ENCODE results near the gene PITPNM1. TPM values are rescaled to one million over a fixed set of nuclear protein-coding genes. Genes with fewer than 3 reads are reported as not detected.

PITPNM1 gene
- total RNA-seq, 1 donor from 2014 or later: 38.2 TPM

DNA sequence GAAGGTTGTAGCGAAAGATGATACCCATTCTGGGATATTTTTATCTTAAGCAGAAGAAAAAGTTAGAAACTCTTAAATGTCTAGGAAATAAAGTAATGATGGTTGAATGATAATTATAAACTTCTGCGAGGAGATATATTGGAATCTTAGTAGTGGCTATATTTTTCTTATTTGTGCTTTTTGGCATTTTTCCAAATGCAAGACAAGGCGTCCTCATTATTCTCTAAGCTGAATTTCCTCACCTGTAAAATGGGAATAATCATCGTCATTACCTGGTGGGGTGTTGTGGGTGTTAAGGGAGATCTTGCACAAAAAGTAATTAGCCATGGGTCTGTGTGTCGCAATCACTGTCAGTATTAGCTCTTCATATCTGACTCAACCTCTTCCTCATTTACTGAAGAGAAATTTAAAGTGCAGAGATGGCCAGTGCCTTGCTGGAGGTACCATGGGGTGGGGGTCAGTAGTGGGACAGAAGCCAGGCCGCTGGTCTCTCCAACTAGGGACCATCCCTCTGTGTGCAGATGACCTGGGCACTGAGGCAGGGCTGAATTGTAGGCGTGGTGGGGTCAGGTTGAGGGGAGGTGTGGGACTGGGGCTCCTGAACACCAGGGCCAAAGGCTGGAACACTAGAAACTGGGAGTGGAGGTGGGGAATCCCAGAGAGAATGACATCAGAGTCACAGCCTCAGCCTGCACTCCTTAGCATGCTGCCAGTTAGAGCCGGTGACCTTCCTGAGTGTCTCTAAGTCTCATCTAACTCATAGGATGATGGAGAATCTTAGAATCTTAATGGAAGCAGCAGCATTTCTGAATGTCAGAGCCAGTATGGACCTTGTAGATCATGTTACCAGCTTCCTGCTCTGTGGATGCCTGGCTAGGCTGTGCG is 4.1 kb downstream of the PITPNM1 start:
- Histone ChIP-seq H3K4me1 (peaks cover 15% of the 10 kb centered on the region), H3K4me3 (no peak overlapping the region), H3K9me3 (no peaks in the 10 kb centered on the region), H3K27ac (no peak overlapping the region), H3K36me3 (peaks cover 16% of the 10 kb centered on the region), H3K27me3 (no peaks in the 10 kb centered on the region)
- TF ChIP-seq, protein P1, sequence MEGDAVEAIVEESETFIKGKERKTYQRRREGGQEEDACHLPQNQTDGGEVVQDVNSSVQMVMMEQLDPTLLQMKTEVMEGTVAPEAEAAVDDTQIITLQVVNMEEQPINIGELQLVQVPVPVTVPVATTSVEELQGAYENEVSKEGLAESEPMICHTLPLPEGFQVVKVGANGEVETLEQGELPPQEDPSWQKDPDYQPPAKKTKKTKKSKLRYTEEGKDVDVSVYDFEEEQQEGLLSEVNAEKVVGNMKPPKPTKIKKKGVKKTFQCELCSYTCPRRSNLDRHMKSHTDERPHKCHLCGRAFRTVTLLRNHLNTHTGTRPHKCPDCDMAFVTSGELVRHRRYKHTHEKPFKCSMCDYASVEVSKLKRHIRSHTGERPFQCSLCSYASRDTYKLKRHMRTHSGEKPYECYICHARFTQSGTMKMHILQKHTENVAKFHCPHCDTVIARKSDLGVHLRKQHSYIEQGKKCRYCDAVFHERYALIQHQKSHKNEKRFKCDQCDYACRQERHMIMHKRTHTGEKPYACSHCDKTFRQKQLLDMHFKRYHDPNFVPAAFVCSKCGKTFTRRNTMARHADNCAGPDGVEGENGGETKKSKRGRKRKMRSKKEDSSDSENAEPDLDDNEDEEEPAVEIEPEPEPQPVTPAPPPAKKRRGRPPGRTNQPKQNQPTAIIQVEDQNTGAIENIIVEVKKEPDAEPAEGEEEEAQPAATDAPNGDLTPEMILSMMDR (IDR thresholded peaks at IDR 0.05): no peak
- ATAC-seq: no peak
- intact Hi-C loops (cut with DNase I): loop anchor here (10.0 kb wide), 1 partner anchor 96 kb away; the partner anchor contains the start of genes PPP1CA and TBC1D10C
- no peak for DNase-seq

DNA sequence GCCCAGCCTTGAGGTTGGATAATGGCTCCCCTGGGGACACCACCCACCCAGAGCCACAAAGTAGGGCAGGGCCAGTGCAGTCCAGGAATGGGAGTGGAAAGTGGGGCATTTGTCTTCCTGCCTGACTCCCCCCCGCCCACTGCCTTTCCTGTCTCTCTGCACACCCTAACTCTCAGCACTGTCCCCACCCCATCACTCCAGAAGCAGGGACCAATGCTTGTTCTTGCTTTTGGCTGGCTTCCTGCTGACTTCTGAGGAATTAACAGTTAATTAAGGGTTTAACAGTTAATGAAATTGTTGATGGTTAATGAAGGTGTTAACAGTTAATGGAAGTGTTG is 4.7 kb downstream of the PITPNM1 start:
- Histone ChIP-seq H3K27me3 (no peaks in the 10 kb centered on the region), H3K9me3 (no peaks in the 10 kb centered on the region), H3K36me3 (peaks cover 20% of the 10 kb centered on the region), H3K4me1 (peaks cover 9% of the 10 kb centered on the region), H3K27ac (no peak overlapping the region), H3K4me3 (no peak overlapping the region)
- DNase-seq (no peak), ATAC-seq (no peak)
- intact Hi-C loops (cut with DNase I): loop anchor here (10.0 kb wide), 1 partner anchor 96 kb away; the partner anchor contains the start of genes PPP1CA and TBC1D10C
- TF ChIP-seq, protein P1 (IDR thresholded peaks at IDR 0.05): no peak

DNA sequence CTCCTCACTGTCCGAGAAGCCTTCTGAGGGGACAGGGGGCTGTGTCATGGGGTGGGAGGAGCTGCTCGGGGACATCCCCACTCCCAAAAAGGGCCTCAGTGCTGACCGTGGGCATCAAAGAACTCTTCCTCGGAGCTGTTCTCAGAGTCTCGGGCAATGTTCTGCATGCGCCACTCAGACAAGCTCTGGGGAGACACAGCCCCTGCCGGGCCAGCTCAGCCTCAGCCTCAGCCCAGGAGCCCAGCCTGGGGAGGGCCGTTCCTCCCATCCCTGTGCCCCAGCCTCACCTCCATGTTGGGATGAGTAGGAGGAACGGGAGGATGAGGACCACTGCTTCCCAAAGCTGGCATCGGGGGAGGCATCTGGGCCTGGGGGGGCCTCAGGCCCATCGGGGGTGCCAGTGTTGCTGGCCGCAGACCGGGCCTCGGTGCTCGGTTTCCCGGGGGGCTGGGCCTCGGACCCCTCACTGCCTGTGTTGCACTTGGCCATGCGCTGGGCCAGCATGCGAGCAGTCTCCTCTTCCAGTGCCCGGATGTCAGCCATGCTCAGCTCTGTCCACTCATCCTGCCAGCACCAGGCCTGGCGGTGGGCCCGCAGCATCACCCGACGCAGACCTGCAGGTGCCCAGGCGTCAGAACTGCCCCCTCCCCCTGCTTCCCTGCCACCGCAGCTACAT is 5.2 kb downstream of the PITPNM1 start:
- Histone ChIP-seq H3K36me3 (peaks cover 20% of the 10 kb centered on the region), H3K27me3 (no peaks in the 10 kb centered on the region), H3K4me3 (no peak overlapping the region), H3K9me3 (no peaks in the 10 kb centered on the region), H3K4me1 (peaks cover 8% of the 10 kb centered on the region), H3K27ac (no peak overlapping the region)
- intact Hi-C loops (cut with DNase I): loop anchor here (10.0 kb wide), 1 partner anchor 95 kb away; the partner anchor contains the start of genes PPP1CA and TBC1D10C
- ATAC-seq (no peak), DNase-seq (no peak)
- TF ChIP-seq, protein P1 (IDR thresholded peaks at IDR 0.05): no peak

DNA sequence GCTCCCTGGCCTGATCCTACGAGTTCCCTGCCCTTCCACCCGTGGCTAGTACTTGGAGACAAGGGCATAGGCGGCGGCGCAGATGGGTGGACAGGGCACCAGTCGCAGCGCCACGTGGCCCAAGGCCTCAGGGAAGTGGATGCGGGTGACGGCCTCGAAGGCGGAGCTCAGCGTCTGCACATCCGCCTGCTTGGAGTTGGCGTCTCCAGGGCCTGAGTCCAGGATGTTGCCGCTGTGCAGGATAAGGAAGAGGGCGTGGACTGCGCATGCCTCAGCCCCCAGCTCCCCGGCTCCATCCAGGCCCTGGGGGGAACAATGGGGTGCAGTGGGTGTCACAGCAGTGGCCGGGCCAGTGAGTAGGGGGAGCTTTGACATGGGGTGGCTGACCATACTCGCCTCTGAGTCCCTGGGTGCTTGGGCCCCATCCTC is 6.6 kb downstream of the PITPNM1 start:
- intact Hi-C loops (cut with DNase I): no loop called here
- TF ChIP-seq, protein P1 (IDR thresholded peaks at IDR 0.05): no peak
- H3K4me3 ChIP-seq: no peak overlapping the region
- peak; percentile 7 for ATAC-seq
- H3K4me1 ChIP-seq: peaks cover 3% of the 10 kb centered on the region
- H3K36me3 ChIP-seq: peaks cover 22% of the 10 kb centered on the region
- no peaks in the 10 kb centered on the region for H3K9me3 ChIP-seq
- H3K27ac ChIP-seq: no peak overlapping the region
- no peak for DNase-seq
- no peaks in the 10 kb centered on the region for H3K27me3 ChIP-seq

DNA sequence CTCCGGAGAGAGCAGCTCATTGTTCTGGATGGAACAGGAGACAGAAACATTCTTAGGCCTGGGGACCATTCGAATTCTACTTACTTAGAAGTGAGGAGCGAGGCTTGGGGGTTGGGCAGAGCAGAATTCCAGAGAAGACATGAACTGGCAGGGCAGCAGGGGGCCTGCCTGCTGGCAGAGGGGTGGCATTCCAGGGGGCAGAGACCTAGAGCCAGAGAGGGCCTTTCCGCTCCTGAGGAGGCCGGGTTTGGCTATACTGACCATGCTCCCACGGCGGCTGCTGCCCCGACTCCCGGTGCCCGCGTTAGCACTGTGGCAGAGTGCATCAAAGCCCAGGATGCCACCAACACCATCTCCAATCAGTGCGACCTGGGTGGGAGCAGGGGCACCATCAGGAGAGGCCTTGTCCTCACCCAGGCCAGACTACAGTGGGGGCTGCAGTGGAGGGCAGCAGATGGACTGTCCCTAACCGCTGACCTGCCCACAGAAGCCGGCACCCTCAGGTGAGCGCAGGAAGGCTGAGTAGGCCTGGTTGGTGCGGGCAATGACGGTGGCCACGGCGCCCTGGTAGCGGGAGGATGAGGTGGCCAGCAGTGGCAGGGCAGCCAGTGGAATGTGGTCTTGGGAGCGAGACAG is 7.4 kb downstream of the PITPNM1 start:
- no peak for ATAC-seq
- intact Hi-C loops (cut with DNase I): no loop called here
- H3K27ac ChIP-seq: no peak overlapping the region
- H3K27me3 ChIP-seq: no peaks in the 10 kb centered on the region
- no peaks in the 10 kb centered on the region for H3K9me3 ChIP-seq
- no peak for DNase-seq
- TF ChIP-seq, protein P1 (IDR thresholded peaks at IDR 0.05): no peak
- H3K4me1 ChIP-seq: no peaks in the 10 kb centered on the region
- H3K4me3 ChIP-seq: no peak overlapping the region
- H3K36me3 ChIP-seq: peaks cover 28% of the 10 kb centered on the region

Data from upper lobe of right lung (tissue), 1 donor.